NOMO-1 treated with DMSO at 0.1 percent for 48 hours (cell line): ENCODE results near the gene TUBA4A.

Experiments used
- DNase-seq: peaks from one replicate; lab custom pipeline; 2025; ENCODE audit not compliant: unreplicated experiment; lab: John Stamatoyannopoulos, UW

The TUBA4A gene

DNA sequence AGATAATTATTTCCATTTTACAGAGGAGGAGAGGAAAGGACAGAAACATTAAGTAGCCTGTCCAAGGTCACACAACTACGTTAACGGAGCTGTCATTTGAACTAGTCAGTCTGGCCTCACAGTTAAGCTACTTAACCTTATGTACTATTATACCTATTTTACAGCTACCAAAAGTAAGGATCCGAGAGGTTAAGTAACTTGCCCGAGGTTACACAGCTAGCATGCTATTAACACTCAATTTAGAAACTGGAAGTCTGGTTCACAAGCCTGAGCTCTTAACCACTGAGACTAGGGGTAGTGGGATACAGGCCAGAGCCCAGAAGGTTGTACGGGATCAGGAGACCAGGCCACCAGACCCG lies 8.9 kb downstream of the TUBA4A start:
- no peak for DNase-seq

DNA sequence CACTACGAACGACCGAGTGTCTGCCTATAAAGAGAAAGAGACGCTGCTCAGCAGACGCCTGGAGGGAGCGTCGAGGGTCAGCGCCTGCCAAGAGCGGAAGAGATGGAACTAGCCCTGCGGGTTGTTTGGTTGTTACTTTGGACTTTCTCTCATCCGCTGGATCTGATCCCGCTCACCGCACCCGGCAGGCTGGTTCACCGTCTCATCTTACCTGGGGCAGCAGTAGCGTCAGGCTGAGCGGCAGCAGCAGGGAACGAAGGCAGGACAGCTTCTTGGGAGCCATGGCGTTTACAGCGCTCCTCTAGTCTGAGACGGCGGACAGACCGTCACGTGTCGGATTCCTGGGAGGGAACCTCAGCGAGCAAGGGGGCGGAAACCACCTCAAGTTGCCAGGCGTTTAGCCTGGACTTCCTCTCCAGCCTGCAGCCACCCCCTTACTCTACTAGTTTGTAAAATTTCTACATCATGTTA lies 10.4 kb downstream of the TUBA4A start:
- peak; percentile 64 for DNase-seq

DNA sequence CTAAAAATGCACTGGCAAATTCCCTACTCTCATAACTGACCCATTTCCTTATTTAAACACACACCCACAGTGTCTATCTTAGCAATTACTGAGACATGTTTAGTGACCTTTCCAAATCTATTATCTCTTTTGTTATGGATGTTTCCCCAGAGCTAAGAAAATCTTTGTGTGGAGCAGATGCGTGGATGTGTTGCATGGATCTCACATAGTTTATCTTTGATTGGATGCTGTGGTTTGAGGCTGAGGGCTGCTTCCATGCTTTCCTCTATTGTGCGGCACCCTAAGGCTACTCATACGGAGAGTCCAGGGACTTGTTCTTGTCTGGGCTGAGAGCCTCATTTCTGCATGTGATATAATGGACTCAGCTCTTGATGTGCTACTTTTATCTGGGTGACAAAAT lies 19.4 kb downstream of the TUBA4A start:
- no peak for DNase-seq

DNA sequence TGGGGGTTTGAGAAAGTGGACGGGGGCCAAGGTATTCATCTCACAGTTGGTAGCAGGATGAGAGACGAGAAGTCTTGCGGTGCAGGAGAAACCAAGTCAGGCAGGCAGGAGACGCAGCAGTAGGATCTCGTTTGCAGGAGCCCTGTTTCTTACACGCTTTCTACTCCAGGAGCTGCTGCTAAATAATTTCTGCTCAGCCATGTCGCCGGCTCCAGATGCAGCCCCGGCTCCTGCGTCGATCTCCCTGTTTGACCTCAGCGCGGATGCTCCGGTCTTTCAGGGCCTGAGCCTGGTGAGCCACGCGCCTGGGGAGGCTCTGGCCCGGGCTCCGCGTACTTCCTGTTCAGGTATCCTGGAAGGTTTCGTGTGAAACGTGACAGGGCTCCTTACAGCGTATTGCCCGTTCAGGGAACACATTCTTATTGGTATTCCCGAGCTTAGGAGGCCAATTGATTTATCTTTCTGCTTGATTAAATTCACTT lies 23.6 kb downstream of the TUBA4A start:
- peak; percentile 33 for DNase-seq

DNA sequence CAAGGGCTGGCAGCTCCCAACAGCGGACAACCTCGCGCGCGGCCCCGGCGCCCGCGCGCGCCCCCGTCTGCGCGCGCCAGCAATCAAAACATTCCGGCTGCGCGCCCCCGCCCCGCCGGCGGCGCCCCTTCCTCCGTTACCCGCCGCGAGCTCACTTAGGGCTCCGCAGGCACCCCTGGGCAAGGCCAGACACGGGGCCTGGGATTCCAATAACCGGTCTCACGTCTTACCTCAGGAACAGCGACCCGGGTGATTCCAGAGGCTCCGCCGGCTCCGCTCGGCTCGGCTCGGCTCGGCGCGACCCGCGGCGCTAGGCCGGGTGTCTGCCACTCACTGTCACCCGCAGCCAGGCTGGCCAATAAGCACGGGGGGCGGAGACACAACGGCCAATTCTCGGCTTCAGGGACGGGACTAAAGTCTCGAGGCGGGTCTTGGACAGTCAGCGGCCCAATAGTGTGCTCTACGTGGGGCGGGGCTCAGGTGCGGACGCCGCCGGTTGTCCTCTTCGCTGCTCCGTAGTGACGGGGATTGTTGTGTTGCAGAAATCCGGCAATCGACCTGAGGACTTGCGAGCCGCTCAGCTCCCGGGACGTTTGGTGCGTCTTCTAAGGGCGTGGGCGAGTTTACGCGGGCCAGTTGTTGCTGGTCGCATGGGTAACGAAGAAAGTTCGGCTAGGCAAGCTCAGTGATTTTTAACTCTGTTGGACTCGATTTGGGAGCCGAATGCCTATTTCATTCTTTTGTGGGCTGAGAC lies 24.2 kb downstream of the TUBA4A start, which contains the start of the genes ANKZF1 and ATG9A:
ANKZF1 (plus strand) TSS at position 502 of the 754 bp plus-strand sequence. CDS start 452 bp downstream, outside the sequence.
ATG9A (minus strand) TSS at position 332 of the 754 bp plus-strand sequence. CDS start 1,612 bp downstream, outside the sequence.
- DNase-seq = peak; percentile 99

DNA sequence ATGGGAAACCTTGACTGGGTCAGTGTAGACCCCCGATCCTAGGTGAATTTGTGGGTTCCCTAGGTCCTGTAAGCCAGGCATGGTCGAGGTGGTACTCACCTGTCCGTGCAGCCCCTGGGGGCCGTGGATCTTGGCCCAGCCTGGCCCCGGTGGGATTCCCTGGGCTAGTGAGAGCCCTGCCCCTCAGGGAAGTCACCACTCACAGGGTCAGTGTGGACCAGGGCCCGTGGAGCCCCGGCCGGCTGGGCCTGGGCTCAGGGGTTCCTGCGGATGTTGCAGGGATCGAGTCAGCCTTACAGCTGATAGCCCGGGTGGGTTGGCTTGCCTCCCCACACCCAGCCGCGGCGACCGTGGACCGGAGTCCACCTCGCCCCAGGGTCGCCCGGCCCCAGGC lies 24.8 kb downstream of the TUBA4A start:
- no peak for DNase-seq

DNA sequence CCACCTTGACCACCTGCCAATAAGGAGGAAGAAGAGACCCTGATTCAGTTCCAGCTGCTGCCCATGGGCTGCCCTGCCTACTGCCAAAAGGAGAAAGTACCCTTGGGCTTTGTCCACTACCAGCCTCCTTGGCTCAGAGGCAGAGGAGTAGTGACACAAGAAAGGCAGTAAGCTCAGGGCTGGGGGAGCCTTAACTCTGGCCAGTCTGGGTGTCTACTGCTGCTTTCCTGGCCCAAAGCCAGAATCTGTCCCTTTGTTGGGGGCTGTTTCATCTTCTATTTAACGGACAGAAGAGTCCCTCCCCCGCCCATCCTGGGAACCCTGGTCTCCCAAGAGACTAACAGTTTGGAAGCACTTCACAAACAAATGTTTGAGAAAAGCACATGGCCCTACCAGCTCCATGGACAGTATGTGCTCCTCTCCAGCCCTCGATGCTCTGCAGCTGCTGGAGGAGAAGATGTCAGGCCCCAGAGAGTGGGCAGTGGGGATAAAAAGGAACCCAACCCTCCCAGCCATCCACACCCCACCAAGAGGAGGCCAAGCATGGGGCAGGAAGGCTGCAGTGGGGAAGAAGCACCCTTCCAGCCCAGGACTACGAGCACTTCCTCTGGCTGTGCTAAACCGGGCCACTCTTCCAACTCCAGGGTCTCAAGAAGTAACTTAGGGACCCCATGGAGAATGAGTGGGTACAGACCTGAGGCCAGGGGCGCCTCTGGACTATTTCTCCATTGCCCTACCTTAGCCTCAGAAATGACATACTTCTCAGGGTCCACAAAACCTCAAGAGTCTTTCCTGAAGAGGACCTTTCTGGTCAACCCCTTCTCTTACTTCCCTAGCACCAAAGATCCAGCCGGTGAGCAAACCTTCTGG lies 25.4 kb downstream of the TUBA4A start:
- peak; percentile 17 for DNase-seq

DNA sequence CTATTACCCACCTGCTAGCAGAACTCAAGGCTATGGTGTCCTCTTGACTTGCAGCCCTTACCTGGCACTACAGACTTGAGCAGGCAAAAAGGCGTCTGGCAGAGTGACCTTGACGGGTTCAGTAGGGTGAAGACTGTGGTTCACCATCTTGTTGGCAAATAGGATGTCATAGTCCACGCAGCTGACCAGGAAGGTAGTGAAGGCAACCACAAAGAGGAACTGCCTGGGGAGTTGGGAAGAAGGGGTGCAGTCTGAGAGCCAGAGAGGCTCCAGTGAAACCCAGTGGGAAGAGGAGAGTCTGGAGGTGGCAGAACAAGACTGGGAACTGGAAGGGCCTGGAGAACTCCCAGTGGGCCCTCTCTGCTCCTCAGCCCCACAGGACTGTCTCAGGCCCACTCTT lies 28.4 kb downstream of the TUBA4A start:
- peak; percentile 61 for DNase-seq

DNA sequence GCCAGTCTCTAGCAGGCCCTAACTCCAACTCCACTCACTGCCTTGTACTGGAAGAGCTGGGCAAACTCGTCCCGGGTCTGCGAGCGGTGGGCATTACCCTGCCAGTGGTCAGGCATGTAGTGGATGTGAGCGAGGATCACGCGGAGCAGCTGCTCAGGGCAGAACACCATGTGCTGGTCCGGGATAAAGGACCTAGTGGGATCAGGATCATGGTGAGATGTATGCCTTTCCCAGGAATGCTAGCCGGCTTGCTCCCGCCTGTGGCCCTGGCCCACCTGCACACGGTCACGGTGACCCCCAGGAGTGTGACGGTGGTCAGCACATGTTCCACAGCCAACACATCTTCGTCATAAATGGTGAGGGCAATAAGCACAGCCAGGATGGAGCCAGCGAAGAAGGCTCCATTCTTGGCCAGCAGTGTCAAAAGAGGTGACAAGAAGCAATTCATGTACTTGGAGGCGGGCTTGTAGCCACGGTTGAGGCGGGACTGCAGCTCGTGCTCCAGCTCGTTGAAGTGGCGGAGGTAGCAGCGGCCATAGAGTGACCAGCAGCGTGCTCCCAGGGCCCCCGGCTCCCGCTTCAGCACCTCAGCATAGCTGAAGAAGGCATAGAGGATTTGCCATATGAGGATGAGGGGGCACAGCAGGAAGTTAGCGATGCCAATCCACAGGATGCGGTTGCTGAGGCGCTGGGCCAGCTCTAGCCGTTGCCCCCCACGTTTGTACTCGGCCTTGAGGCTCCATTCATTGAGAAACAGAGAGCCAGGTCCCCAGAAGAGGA lies 29.7 kb downstream of the TUBA4A start:
- no peak for DNase-seq

DNA sequence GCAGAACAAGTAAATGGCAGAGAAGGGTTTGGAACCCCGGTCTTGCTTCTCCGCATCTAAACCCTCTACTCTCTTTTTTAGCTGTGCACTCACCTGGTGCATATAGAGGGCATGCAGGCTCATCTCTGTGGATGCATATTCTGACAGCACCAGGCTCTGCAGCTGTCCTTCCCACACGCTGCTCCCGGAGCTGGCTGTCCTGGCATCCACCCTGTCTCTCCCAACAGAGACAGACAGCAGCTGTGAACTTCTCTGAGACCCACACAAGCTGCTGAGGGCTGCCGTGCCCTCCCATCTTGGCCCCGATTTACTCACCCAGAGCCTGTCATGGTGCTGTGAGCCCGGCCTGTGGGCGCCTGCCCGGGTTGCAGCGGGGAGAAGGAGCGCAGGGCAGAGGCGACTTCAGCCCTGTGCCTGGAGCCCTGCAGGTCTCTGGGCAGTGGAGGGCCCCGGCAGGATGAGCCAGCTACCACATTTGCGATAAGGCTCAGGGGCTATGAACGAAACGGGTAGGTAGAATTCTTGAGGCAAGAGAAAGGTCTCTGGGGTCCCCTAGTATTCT lies 31.7 kb downstream of the TUBA4A start:
- no peak for DNase-seq

DNA sequence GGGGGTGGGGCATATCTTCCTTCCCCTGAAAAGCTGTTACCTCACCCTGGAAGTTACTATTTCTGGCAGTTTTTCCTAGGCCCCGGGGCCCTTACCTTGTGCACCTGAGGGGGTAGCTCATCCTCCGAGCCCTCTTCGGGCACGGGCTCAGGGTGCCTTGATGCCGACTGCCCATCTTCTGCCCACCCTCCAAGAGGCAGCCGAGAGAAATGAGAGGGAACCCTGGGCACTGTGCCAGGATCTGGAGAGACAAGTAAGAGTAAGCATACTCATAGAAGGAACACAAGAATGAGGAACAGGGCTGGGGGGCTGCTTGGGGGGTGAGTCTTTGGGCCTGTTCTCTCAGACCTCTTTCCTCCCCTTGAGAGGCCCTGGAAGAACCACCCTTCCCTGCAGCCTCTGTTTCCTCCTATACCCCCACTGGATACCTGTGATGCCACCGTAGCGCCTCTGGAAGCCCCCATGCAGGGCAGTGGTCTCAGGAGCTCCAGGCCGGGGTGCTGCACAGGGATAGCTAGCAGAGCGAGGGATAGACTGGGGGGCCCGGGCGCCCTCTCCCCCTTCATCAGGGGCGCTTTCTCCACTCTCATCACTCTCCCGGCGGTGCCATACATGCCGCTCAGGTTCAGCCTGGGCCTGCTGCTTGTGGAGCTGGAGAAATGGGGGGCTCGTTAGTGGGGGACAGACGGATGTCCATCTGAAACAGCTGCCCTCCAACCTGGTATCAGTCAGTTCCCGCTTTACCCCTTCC lies 32.9 kb downstream of the TUBA4A start:
- no peak for DNase-seq

DNA sequence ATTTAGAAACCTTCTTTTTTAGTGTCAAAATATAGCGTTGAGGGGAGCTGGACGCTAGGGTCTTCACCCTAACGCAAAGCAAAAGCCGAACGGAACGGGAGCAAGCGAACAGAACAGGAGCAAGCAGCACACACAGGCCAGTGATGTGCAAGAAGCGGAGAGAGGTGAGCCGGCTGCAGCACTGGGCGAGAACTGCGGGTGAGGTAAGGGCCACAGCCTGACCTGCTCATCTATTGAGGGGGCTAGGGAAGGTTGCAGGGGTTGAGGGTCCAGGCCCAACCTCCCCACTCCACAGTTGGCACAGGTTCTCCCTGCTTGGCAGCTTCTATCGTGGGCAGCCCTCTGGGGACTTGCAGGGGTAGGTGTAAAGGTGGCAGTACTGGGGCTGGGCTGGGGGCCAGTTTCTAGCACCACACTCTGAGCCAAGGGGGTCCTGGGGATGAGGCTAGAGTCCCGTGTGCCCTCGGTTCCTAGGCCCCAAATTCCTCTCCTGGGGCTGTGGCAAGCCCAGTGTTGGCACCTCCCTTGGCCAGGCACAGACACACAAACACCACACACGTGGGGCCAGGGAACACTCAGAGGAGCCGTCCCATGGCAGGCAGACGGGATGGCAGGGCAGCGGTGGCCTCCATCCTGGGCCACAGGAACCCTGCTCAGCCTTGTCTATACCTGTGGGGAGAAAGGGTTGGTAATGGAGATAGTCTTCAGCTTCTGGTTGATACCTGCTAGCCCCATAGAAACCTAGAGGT lies 33.8 kb downstream of the TUBA4A start:
- no peak for DNase-seq

DNA sequence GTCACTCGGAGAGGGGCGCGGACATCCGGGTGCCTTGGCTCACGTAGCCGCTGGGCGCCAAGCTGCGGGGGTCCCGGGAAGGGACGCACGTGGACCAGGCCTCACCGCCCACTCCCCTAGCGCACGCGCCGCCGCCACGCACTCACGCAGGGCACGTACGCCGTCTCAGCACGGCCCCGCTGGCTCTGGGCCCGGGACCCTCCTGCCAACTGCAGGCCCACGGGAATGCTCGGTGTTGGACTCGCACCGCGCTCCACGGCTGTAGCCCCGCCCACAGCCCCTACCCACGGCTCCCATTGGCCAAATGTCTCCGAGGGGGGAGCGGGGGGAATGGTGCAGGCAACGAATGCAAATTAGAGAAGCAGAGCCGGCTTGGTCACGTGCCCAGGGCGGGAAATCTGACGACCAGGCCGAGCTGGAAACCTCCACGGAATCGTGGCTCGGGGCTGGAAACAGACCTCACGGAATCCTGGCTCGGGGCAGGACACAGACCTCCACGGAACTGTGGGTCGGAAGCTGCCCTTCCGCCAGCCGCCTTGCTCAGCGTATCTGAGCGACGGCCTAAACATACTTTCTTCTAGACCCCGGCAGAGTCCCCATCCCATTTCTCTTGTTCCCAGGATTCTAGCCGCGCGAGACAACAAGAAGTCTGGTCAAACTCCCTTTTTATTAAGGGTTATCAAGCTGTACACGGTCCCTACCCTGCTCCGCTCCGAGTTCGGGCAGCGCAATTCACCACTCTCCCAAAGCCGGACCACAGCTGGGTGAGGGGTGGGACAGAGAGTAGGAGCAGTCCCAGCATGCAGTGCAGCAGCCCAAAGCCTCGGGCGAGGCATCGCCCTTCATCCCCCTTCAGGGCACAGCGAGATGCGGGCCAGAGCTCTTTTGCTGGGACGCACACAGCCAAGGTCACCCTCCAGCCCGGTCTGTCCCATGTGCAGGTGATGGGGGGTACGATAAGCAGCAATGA lies 34.7 kb downstream of the TUBA4A start, which contains the start of gene ABCB6:
ABCB6 (minus strand) TSS at position 227 of the 970 bp plus-strand sequence. CDS start 285 bp downstream, outside the sequence.
- no peak for DNase-seq

DNA sequence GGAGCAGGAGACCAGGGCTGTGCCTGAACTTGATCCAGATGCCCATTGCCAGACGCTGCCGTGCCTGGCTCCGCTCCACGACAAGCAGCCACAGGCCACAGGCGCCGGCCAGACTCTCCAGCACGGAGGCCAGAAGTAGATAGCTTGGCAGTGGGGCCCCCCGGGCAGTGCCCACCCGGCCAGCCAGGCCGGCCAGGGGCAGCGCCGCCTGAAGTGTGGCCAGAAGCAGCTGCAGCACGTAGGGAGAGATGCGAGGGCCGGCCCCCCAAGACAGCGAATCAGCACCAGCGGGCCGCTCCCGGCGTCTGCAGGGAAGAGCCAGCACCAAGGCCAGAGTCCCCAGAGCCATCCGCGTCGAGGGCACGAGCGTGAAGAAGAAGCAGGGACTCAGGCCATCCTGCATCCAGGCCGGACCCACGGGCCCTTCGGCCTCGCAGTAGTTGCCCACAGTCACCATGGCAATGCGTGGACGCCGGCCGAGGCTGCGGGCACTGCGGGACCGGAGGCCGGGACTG lies 35.4 kb downstream of the TUBA4A start:
- DNase-seq = no peak

DNA sequence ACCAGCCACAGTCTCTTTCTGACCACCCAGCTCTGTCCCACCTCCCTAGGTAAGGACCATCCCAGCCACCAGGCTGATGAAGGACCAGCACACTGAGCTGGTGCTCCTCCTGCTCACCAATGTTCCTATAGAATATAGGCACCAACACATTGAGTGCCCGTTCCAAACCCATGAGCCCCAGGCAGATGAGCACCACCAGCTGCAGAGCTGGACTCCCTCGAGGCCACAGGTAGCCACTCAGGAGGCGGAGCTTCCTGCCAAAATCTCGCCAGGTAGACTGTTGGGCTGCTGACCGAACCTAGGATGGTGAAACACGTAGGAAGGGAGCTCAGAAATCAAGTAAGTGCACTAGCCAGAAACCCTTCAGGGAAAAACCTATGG lies 37.2 kb downstream of the TUBA4A start:
- no peak for DNase-seq

DNA sequence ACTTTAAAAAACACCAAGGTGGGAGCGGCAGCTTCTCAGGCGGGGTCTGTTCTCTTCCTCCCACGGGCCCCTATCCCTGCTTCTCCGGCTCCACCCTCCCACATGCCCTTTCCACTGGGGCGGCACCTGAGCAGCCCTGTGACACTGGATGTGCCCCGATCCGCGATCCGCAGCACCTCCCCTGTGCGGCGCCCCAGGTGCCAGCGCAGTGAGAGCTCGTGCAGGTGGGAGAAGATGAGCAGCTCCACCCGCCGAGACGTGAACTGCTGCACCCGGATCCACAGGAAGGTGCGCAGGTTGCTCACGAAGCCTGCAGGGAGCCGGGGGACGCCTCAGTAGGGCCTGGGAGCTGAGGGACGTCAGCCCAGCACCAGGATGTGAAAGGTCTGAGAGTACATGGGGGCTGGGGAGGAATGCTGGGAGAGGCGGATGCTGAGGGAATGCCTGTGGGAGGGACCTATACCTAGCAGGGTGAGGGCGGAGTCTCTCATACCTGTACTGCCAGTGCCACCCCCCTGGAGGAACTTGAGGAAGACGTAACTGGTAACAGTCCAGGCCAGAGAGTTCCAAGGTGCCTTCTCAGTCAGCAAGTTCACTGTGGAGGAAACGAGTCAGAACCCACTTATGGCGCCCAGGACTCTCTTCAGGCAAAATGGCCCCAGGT lies 37.7 kb downstream of the TUBA4A start:
- no peak for DNase-seq

DNA sequence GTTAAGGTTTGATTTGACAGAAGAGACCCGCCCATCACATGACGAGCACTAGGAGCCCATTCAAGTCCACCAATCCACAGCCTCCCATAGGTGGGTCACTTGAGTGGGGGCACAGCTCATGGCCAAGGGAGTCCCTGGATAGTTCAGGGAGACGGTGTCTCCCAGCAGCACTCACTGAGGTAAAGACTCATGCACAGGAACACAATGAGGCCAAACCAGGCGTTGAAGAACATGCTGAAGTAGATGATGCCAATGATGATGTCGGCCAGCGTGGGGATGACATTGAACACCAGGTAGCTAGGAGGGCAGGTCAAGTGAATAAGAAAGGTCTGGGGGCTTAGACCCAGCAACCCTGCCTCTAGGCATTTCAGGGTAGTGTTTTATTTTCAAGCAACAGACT lies 38.9 kb downstream of the TUBA4A start:
- DNase-seq = no peak
